ENCODE measurements around the gene BOLA3.
"Not testable (repeated sequence)": the region's sequence is repeated elsewhere in the genome, so short reads cannot be mapped to it uniquely, and the experiment has no call there.

BOLA3 gene

DNA sequence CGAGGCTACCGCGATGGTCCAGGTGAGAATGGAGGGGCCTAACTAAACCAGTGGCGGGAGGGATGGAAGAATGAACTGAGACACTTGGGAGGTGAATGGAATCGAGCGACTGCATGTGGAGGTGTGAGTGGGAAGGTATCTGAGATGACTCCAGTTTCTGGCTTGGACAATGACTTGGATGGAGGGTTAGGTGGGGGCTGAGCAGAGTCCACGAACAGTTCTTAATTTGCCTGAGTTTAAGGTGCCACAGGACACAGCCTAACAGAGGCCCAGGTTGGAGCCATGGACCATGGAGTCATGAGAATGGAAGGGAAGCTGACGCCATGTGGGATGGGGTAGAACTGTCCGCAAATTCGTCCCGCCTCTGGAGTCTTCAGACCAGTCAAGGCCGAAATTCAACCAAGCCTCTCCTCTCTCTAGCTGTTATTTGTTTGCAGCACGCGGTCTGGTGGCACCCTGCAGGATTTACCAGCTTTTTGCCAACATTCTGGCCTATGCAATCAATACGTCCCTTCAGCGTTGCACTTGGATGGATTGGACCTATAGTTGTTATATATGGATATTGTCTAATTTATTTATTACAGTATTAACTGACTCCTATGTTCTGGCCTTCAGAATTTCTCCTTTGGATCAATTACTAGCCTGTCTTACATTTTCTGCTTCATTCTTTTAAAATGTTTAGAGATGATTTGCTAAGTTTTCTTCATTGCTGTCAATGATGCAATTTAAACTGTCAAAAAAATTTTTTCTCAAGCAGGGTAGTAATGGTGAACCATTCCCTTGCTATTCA lies 940 bp upstream of the BOLA3 start:
- peak; percentile 38 for DNase-seq

- peak; percentile 72 for DNase-seq
These were observed 584 bp downstream of the BOLA3 start for GRCh38 chr2:74146929-74147726.

DNA sequence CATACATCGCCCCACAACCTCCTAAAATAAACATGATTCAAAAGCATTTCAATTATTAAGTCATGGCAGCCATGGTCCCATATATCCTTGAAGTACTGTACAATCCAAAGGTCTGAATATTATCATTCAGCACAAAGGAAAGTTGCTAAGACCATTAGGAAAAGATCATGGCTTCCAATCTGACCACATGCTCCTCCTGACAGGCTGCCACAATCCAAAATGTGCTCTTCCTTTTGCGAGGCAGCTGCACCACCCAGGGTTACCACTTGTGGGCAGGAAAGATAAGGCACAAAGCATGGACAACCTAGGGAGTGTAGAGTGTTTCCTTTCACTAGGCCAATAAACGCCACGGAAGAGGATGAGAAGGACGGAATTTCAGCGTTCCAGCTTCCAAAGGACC lies 5.4 kb downstream of the BOLA3 start:
- peak; percentile 86 for DNase-seq

- DNase-seq, result no peak
These were observed 8.9 kb downstream of the BOLA3 start for GRCh38 chr2:74138600-74139323.

- DNase-seq, result no peak
These were observed 9.8 kb downstream of the BOLA3 start for GRCh38 chr2:74137651-74138599.

DNA sequence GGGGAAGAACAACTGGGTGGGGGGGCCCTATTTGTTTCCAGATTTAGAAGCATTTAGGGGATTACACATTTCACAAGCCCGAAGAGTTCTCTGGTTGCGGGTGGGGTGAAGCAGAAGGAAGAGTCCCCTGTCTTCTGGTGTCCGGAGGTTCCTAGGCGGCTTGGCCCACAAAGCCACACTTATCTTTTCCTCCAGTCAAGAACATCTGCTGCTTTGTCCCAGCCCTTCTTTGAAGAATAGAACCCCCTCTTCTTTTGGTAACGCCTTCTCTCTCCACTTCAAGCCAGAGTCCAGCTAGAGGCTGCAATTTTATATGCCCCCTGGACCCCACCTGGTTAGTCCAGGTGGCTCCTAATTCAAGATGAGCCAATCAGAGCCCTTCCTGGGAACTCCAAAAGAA lies 15.8 kb downstream of the BOLA3 start:
- DNase-seq, result peak; percentile 94

- peak; percentile 37 for DNase-seq
These were observed 17.3 kb downstream of the BOLA3 start for GRCh38 chr2:74130211-74130995.

GRCh38 chr2:74128206-74128605 lies 19.5 kb downstream of the BOLA3 start:
- DNase-seq, result no peak

- DNase-seq, result not testable (repeated sequence)
These were observed 23.8 kb downstream of the BOLA3 start for GRCh38 chr2:74123955-74124354.

GRCh38 chr2:74121846-74122245 lies 25.9 kb downstream of the BOLA3 start:
- DNase-seq, result not testable (repeated sequence)

GRCh38 chr2:74119912-74120825 lies 27.5 kb downstream of the BOLA3 start:
- DNase-seq, result peak; percentile 94

DNA sequence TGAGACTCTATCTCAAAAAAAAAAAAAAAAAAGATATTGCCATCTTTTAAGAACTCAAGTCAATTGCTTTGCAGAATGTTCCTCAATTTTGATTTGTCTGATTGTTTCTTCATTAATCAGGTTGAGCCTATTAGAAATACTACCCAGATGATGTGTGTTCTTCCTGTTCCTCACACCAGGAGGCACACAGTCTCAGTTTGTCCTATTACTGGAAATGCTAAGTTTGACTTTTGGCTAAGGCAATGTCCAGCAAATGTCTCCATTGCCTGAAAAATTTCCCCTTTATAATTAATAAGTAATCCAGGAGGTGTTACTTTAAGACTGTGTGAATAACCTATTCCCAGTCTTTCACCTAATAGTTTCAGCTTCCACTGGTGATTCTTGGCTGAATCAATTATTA lies 28.4 kb downstream of the BOLA3 start:
- DNase-seq, result peak; percentile 65

DNA sequence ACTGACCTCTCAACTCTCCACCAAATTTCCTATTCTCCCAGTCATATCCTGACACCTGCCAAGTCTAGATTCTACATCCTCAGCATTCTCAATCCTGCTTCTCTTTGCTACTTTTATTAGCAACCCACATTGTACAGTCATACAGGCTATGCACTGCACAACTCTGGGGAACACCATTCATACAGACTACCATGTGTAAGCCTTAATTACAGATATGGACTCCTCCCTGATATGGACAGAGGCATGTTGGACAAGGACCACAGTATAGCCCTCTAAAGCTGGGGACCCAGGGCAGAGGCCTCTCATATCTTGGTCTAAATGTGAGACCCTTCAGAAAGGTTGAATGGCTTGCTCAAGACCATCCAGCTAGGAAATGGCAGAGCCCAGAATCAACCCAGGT lies 36.3 kb downstream of the BOLA3 start:
- no peak for DNase-seq

DNA sequence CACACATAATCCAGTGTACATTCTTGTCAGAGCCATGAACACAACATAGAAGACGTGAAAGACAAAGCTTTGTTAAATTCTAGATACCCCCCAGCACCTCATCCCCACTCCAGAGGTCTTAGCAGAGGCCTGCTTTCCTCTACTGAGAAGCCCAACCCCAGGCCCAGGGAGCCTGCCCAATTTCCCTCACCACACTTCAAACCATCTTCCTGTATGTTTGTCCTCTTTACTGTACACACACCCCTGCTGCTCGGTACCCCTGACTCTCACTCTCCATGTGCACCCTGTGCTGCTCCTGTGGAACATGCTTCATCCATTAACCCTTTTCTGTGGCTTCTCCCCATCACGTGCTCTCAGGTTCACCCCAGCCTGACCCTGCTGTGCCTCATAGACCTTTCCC lies 37.2 kb downstream of the BOLA3 start:
- DNase-seq, result no peak

GRCh38 chr2:74109551-74109950 lies 38.2 kb downstream of the BOLA3 start:
- DNase-seq, result no peak

GRCh38 chr2:74107071-74107470 lies 40.6 kb downstream of the BOLA3 start:
- no peak for DNase-seq

DNA sequence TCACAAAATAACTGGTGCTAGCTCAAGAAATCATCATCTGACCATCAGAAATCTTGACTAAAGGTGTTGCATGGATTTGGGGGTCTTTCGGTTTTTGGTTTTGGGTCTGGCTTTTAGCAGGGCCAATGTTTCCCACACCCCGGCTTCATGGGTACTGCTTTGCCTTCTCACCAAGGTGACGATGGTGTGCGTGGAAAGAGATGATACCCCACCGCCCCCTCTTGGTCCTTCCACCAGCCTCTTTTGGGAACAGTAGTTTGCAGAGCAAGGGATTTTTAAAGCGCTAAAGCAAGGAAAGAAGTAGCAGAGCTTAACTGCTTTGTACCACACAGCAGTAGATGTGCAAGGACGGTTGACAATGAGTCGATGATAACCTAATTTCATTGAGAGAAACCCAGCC lies 42.3 kb downstream of the BOLA3 start:
- no peak for DNase-seq

GRCh38 chr2:74104839-74105238 lies 42.9 kb downstream of the BOLA3 start:
- DNase-seq, result peak; percentile 45

- DNase-seq, result no peak
These were observed 43.9 kb downstream of the BOLA3 start for GRCh38 chr2:74103763-74104162.

DNA sequence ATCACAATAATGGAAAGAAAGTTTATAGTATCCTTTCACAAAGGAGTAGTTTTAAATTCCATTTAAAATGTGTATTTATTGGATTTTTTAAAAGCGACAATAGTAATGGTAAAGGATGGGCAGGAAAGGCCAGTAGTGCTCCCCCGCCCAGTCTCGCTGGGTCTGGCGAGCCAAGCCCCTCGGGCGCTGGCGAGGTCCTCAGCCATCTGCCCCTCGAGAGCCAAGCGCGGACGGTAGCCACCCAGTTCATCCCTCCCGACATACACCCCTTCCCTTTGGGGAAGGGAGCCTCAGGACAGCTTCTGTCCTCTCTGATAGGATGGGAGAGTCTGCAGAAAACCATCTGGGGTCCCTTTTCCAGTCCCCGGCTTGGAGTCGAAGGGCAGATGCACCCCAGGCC lies 45.2 kb downstream of the BOLA3 start:
- DNase-seq, result no peak

All from hematopoietic multipotent progenitor cell treated with erythropoietin and hydrocortisone succinate and interleukin-3 and kit ligand, for 4 days (in vitro differentiated cells).